Left lobe of liver (tissue), 2 donors: ENCODE results near the gene GFPT2. TPM values are rescaled to one million over a fixed set of nuclear protein-coding genes. Genes with fewer than 3 reads are reported as not detected.

Experiments used
- ATAC-seq: fragments of 200-7000 bp; cut with Tn5 transposase; one replicate; pipeline ENCODE4 v1.9.1; 2020; ENCODE audit warnings: mild to moderate bottlenecking, moderate library complexity
- DNase-seq: peaks from one replicate; pipeline ENCODE4 v3.0.0-alpha.2; 2020; ENCODE audit warnings: low spot score
- total RNA-seq: library from RNA; stranded (reverse); gene quantifications from one replicate; pipeline ENCODE4 v1.2.1, GENCODE V29; 2021
- donor health status: DM: no; HTN: no; CAD: no; lungs with moderate emphysema.
- donor health status: DM: no; HTN: yes; CAD: no.

Gene GFPT2
- total RNA-seq, result 0.78 TPM

- ATAC-seq, result peak; percentile 83
- DNase-seq, result peak; percentile 60
Measured at GRCh38 chr5:180353048-180353979, at the start of gene GFPT2. GFPT2 (minus strand) TSS chr5:180353336; CDS start chr5:180353217, 119 bp downstream.

GRCh38 chr5:180402716-180403115 is 49.6 kb upstream of the GFPT2 start:
- DNase-seq, result no peak
- no peak for ATAC-seq

- ATAC-seq (no peak), DNase-seq (no peak)
Measured at GRCh38 chr5:180401229-180401907, 48.2 kb upstream of the GFPT2 start.

GRCh38 chr5:180400416-180400815 is 47.3 kb upstream of the GFPT2 start:
- ATAC-seq (no peak), DNase-seq (no peak)

GRCh38 chr5:180399401-180400215 is 46.5 kb upstream of the GFPT2 start:
- DNase-seq (no peak), ATAC-seq (no peak)

GRCh38 chr5:180396926-180397325 is 43.8 kb upstream of the GFPT2 start:
- ATAC-seq, result no peak
- DNase-seq, result no peak

- ATAC-seq (no peak), DNase-seq (no peak)
Measured at GRCh38 chr5:180395540-180396274, 42.6 kb upstream of the GFPT2 start.

- DNase-seq (no peak), ATAC-seq (no peak)
Measured at GRCh38 chr5:180394031-180394636, 41.0 kb upstream of the GFPT2 start.

- no peak for ATAC-seq
- DNase-seq, result no peak
Measured at GRCh38 chr5:180391276-180391675, 38.1 kb upstream of the GFPT2 start.

- ATAC-seq, result no peak
Measured at GRCh38 chr5:180390441-180391190, 37.5 kb upstream of the GFPT2 start.

GRCh38 chr5:180389252-180390101 is 36.3 kb upstream of the GFPT2 start:
- ATAC-seq, result no peak
- DNase-seq, result no peak

More at GRCh38 chr5:180390441-180391190, 37.5 kb upstream of the GFPT2 start:
- DNase-seq, result no peak

- no peak for DNase-seq
- no peak for ATAC-seq
Measured at GRCh38 chr5:180387798-180388197, 34.7 kb upstream of the GFPT2 start.

- ATAC-seq (no peak), DNase-seq (no peak)
Measured at GRCh38 chr5:180382926-180383325, 29.8 kb upstream of the GFPT2 start.

- DNase-seq (no peak), ATAC-seq (no peak)
Measured at GRCh38 chr5:180381851-180382480, 28.8 kb upstream of the GFPT2 start.

GRCh38 chr5:180381428-180381827 is 28.3 kb upstream of the GFPT2 start:
- DNase-seq (no peak), ATAC-seq (no peak)

GRCh38 chr5:180380856-180381255 is 27.7 kb upstream of the GFPT2 start:
- ATAC-seq (no peak), DNase-seq (no peak)

GRCh38 chr5:180380441-180380840 is 27.3 kb upstream of the GFPT2 start:
- DNase-seq, result no peak
- no peak for ATAC-seq
